Heart left ventricle (tissue), 16 donors: ENCODE results near the gene FAM180A. TPM values are rescaled to one million over a fixed set of nuclear protein-coding genes. Genes with fewer than 3 reads are reported as not detected.

ENCODE experiments used
- ATAC-seq, 4 donors: fragments of 200-7000 bp; cut with Tn5 transposase; one replicate each; pipeline ENCODE4 v1.9.1; 2020 to 2022; ENCODE audit warnings: moderate library complexity in 4 of 4, mild to moderate bottlenecking in 3 of 4, moderate number of reproducible peaks in 1 of 4
- DNase-seq, 5 donors: peaks; one replicate each; pipeline ENCODE4 v3.0.0-alpha.2; 2020
- H3K27ac ChIP-seq, 12 donors: fragments of 200-600 bp; sonication (generic) in 4 of 12; one replicate each; pipeline versions ENCODE4 v1.5.0 to v1.8.0; 2016 to 2022; ENCODE audit warnings: mild to moderate bottlenecking in 2 of 12
- H3K27me3 ChIP-seq, 9 donors: fragments of 200-600 bp; sonication (generic) in 2 of 9; one replicate each; pipeline versions ENCODE4 v1.5.1 to v1.8.0; 2016 to 2022; ENCODE audit warnings: mild to moderate bottlenecking in 3 of 9
- H3K36me3 ChIP-seq, 9 donors: fragments of 200-600 bp; sonication (generic) in 2 of 9; one replicate each; pipeline versions ENCODE4 v1.5.0 to v1.8.0; 2018 to 2022; ENCODE audit warnings: mild to moderate bottlenecking in 2 of 9
- H3K4me1 ChIP-seq, 12 donors: fragments of 200-600 bp; sonication (generic) in 4 of 12; one replicate each; pipeline versions ENCODE4 v1.5.0 to v1.8.0; 2016 to 2022; ENCODE audit warnings: mild to moderate bottlenecking in 3 of 12
- H3K4me3 ChIP-seq, 12 donors: fragments of 200-600 bp; sonication (generic) in 4 of 12; one replicate each; pipeline versions ENCODE4 v1.5.0 to v1.8.0; 2017 to 2022; ENCODE audit warnings: mild to moderate bottlenecking in 9 of 12, moderate library complexity in 4 of 12
- H3K9me3 ChIP-seq, 12 donors: fragments of 200-600 bp; sonication (generic) in 4 of 12; one replicate each; pipeline versions ENCODE4 v1.5.0 to v1.8.0; 2016 to 2022; ENCODE audit warnings: mild to moderate bottlenecking in 1 of 12
- POLR2A ChIP-seq, 2 donors: fragments of 450-650 bp; IDR thresholded peaks; one replicate each; pipeline ENCODE4 v1.6.1; 2017; ENCODE audit warnings: antibody characterized with exemption in 2 of 2, mild to moderate bottlenecking in 2 of 2, moderate library complexity in 2 of 2
- WGBS, 4 donors: extraction: QIAGEN DNeasy Blood & Tissue Kit in 2 of 4; methylation state at CpG; one replicate each; pipeline versions ENCODE4 v1.1.5 to v1.1.7; 2013 to 2018; 5-methylcytosine and 5-hydroxymethylcytosine counted together
- intact Hi-C, 10 donors: fragments of 100-400 bp; cut with DNase I; formaldehyde crosslinking; loops; one replicate each; pipeline versions ENCODE4 v1.11.1 to v1.14.2; 2022
- long read RNA-seq, 3 donors: library from polyadenylated mRNA; unstranded; transcript quantifications; one replicate each; pipeline ENCODE4 v2.0.0, GENCODE V29; 2020 to 2021
- polyA plus RNA-seq, 2 donors: library from polyadenylated mRNA; stranded (reverse); fragments of 200-250 nt; gene quantifications; one replicate each; pipeline ENCODE4 v1.2.3, GENCODE V29; 2013
- total RNA-seq, 9 donors: library from RNA; depleted of rRNA in 2 of 9; stranded (reverse); fragments of >200 nt in 2 of 9; fragmentation: NEBNext Ultra II Directional in 3 of 9; extraction: Animal tissue kit (Norgen Biotek cat#: 25700) in 3 of 9; gene quantifications; one replicate each; pipeline versions ENCODE4 v1.1.0 to v1.2.4, GENCODE V29; 2016 to 2023
- TF ChIP-seq, protein P1 (sequence below), 12 donors: fragments of 200-600 bp; sonication (generic) in 4 of 12; IDR thresholded peaks; one replicate each; pipeline versions ENCODE4 v1.5.0 to v1.8.0; 2018 to 2022; ENCODE audit warnings: antibody characterized with exemption in 12 of 12, mild to moderate bottlenecking in 5 of 12
- donor health status: ischemic (EF 13 %, LVEDD 7.1; RV severe dilation, severe dysfunction).
- donor health status: healthy with polysubstance abuse.
- donor health status: DM: no; HTN: yes; CAD: no.
- donor health status: DM: no; HTN: no; CAD: no.
- donor health status: ischemic (EF 25% LVEDD 6.9; RV normal size, moderate dysfunction).
- donor health status: ischemic (EF 25% LVEDD 5.7; RV mildly dilated, moderate dysfunction).
- donor health status: healthy.
- donor health status: DM: yes; HTN: yes; CAD: no.
- donor health status: ischemic (EF 35%, LVEDD 5.7; RV mildly dilated, moderate dysfunction).
- donor health status: nonischemic (EF 11% LVEDD 7.7; RV severe dilation, severe dysfunction).
- donor health status: DM: yes; HTN: yes; CAD: no.
- donor health status: PGD.
- donor health status: ischemic (EF 29% LVEDD 5.4; RV normal size, mild dysfunction).
- donor health status: nonischemic (EF 23%, LVEDD 6.1; RV moderate dilation, normal function).

The FAM180A gene
- 10 to 100 TPM in 8 of 9 donors, 1 to 10 TPM in 1; 7.9 to 63.5 (median 30.3) TPM for total RNA-seq
- polyA plus RNA-seq: 10 to 100 TPM; 12.4 to 16.7 TPM
- long read RNA-seq, donor 1, transcript FAM180A-202 (3 exons, 1,073 nt): major isoform, 11 of 22 reads
- long read RNA-seq, donor 1, partial matches to known transcripts: 2 of 22 reads
- long read RNA-seq, donor 1, other reads (novel, unspliced or antisense): 8 of 22 reads
- long read RNA-seq, donor 2, transcript FAM180A-202 (3 exons, 1,073 nt): major isoform, 12 of 17 reads
- long read RNA-seq, donor 2, partial matches to known transcripts: 0 of 17 reads
- long read RNA-seq, donor 2, other reads (novel, unspliced or antisense): 5 of 17 reads
- long read RNA-seq, donor 3, partial matches to known transcripts: 0 of 6 reads
- long read RNA-seq, donor 3, other reads (novel, unspliced or antisense): 5 of 6 reads

- Histone ChIP-seq H3K36me3 (no peaks in the 10 kb centered on the region), H3K4me1 (peaks cover 3 to 30% (median 13%) of the 10 kb centered on the region in 12 donors), H3K27ac (peak within 1 kb of the TSS; percentile 60 to 89 (median 80)), H3K27me3 (no peaks in the 10 kb centered on the region), H3K9me3 (no peaks in the 10 kb centered on the region), H3K4me3 (peak within 1 kb of the TSS in 11 of 12 donors; percentile 2 to 60 (median 43))
- intact Hi-C loops: loop anchor here in 1 of 10 donors (5.0 kb wide), 2 partner anchors 56 to 76 kb away; no protein-coding TSS in a partner anchor
- TF ChIP-seq POLR2A (IDR thresholded peaks at IDR 0.05): no peak
- TF ChIP-seq, protein P1, sequence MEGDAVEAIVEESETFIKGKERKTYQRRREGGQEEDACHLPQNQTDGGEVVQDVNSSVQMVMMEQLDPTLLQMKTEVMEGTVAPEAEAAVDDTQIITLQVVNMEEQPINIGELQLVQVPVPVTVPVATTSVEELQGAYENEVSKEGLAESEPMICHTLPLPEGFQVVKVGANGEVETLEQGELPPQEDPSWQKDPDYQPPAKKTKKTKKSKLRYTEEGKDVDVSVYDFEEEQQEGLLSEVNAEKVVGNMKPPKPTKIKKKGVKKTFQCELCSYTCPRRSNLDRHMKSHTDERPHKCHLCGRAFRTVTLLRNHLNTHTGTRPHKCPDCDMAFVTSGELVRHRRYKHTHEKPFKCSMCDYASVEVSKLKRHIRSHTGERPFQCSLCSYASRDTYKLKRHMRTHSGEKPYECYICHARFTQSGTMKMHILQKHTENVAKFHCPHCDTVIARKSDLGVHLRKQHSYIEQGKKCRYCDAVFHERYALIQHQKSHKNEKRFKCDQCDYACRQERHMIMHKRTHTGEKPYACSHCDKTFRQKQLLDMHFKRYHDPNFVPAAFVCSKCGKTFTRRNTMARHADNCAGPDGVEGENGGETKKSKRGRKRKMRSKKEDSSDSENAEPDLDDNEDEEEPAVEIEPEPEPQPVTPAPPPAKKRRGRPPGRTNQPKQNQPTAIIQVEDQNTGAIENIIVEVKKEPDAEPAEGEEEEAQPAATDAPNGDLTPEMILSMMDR (IDR thresholded peaks at IDR 0.05): no peak
- 38 to 54% (median 42%) methylated on average over 11 of the region's 11 CpGs for WGBS, 4 donors
- DNase-seq (peak in 4 of 5 donors; percentile 69 to 85 (median 71)), ATAC-seq (peak; percentile 64 to 83 (median 82))
These were observed at the start of gene FAM180A for GRCh38 chr7:135748770-135749169. Gene FAM180A (minus strand): TSS chr7:135748813. CDS start chr7:135748580, 233 bp downstream.

- WGBS, 4 donors: 89 to 93% (median 92%) methylated on average over 4 of the region's 4 CpGs
- intact Hi-C loops: loop anchor here in 8 of 10 donors (5.0 to 10.0 kb wide), 4 partner anchors 121 to 136 kb away; partner anchors contain the start of gene STMP1 (in 4 of the 8)
- Histone ChIP-seq H3K27ac (no peak overlapping the region), H3K36me3 (no peaks in the 10 kb centered on the region), H3K27me3 (no peaks in the 10 kb centered on the region), H3K9me3 (no peaks in the 10 kb centered on the region), H3K4me3 (no peak overlapping the region), H3K4me1 (peaks cover 0 to 25% (median 8%) of the 10 kb centered on the region in 12 donors)
- ATAC-seq (no peak), DNase-seq (no peak)
- no peak for TF ChIP-seq POLR2A (IDR thresholded peaks at IDR 0.05)
- TF ChIP-seq, protein P1 (IDR thresholded peaks at IDR 0.05): no peak
These were observed 49.5 kb upstream of the FAM180A start for GRCh38 chr7:135798095-135798494.

DNA sequence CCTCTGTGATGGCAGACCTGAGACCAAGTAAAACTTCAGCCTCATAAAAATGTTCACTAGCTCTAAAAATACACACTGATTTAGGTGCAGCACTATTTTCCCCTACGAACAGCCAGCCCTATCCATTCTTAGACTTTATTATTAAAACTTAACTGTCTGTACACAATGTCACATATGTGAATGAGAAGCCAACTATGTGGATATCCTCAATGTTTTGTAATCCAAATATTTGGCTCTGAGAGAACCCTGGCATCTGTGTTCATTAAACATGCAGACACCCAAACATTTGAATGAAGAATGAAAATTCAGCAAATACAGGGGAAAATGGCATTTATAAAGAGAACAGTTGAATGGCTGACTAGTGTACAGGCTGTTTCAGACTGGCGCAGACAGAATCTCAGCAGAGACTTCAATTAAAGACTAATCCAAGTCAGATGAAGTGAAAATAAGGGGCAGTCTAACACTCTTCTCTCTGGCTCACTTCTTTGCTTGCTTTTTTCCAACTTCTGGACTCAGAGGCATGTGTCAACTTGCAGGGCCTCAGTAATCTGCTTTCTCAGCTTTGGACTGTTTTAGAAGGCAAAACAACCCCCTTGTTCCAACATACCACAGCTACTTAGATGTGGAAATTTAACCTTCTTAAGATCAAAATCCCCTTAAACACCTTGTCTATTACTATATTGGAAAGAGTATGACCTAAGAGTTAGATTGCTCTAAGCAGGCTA, 47.4 kb upstream of the FAM180A start:
- WGBS, 4 donors: 62 to 77% (median 74%) methylated on average over 2 of the region's 2 CpGs
- intact Hi-C loops: loop anchor here (2.0 to 10.0 kb wide), 5 partner anchors 119 to 134 kb away; partner anchors contain the start of gene STMP1 (in 4 of the 10)
- Histone ChIP-seq H3K4me1 (peaks cover 0 to 16% (median 2%) of the 10 kb centered on the region in 12 donors), H3K27ac (peak overlapping the region in 3 of 12 donors; percentile 22 to 53 (median 25)), H3K27me3 (no peaks in the 10 kb centered on the region), H3K36me3 (no peaks in the 10 kb centered on the region), H3K9me3 (no peaks in the 10 kb centered on the region), H3K4me3 (no peak overlapping the region)
- no peak for TF ChIP-seq POLR2A (IDR thresholded peaks at IDR 0.05)
- TF ChIP-seq, protein P1 (IDR thresholded peaks at IDR 0.05): no peak
- no peak for DNase-seq
- no peak for ATAC-seq
